Fibroblast of villous mesenchyme (primary cell): ENCODE data around the gene CAMSAP3. TPM values are rescaled to one million over a fixed set of nuclear protein-coding genes. Genes with fewer than 3 reads are reported as not detected.

Experiments
- DNase-seq: peaks from one replicate; pipeline ENCODE4 v3.0.0-alpha.2; 2010; ENCODE audit warnings: low read depth
- H3K4me3 ChIP-seq: 2 replicates; pipeline ENCODE4 v1.5.1; 2011; ENCODE audit warnings: low read depth, mild to moderate bottlenecking, low read length
- total RNA-seq: library from RNA; depleted of rRNA; stranded (reverse); fragments of >200 nt; gene quantifications from 2 replicates; pipeline ENCODE4 v1.2.3, GENCODE V29; 2012
- TF ChIP-seq, protein P1 (sequence below): IDR thresholded peaks from 2 replicates; pipeline ENCODE4 v1.5.1; 2012; ENCODE audit warnings: low read depth, mild to moderate bottlenecking, low read length; ENCODE audit not compliant: insufficient read depth

The CAMSAP3 gene
- total RNA-seq, 1 donor, result not detected

DNA sequence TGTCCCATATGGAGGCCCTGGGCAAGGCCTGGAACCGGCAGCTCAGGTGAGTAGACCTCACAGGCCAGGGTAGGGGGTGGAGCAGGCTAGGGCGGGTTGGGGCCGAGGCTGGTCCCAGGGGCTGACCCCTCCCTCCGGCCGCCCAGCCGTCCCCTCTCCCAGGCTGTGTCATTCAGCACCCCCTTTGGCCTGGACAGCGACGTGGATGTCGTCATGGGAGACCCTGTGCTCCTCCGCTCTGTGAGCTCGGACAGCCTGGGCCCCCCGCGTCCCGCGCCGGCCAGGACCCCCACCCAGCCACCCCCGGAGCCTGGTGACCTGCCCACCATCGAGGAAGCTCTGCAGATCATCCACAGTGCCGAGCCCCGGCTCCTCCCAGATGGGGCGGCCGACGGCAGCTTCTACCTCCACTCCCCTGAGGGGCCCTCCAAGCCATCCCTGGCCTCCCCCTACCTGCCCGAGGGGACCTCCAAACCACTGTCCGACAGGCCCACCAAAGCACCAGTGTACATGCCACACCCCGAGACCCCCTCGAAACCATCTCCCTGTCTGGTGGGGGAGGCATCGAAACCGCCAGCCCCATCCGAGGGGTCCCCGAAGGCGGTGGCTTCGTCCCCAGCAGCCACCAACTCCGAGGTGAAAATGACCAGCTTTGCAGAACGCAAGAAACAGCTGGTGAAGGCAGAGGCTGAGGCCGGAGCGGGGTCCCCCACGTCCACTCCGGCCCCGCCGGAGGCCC lies 16.0 kb downstream of the CAMSAP3 start:
- no peak for DNase-seq
- TF ChIP-seq, protein P1, sequence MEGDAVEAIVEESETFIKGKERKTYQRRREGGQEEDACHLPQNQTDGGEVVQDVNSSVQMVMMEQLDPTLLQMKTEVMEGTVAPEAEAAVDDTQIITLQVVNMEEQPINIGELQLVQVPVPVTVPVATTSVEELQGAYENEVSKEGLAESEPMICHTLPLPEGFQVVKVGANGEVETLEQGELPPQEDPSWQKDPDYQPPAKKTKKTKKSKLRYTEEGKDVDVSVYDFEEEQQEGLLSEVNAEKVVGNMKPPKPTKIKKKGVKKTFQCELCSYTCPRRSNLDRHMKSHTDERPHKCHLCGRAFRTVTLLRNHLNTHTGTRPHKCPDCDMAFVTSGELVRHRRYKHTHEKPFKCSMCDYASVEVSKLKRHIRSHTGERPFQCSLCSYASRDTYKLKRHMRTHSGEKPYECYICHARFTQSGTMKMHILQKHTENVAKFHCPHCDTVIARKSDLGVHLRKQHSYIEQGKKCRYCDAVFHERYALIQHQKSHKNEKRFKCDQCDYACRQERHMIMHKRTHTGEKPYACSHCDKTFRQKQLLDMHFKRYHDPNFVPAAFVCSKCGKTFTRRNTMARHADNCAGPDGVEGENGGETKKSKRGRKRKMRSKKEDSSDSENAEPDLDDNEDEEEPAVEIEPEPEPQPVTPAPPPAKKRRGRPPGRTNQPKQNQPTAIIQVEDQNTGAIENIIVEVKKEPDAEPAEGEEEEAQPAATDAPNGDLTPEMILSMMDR, result no peak

DNA sequence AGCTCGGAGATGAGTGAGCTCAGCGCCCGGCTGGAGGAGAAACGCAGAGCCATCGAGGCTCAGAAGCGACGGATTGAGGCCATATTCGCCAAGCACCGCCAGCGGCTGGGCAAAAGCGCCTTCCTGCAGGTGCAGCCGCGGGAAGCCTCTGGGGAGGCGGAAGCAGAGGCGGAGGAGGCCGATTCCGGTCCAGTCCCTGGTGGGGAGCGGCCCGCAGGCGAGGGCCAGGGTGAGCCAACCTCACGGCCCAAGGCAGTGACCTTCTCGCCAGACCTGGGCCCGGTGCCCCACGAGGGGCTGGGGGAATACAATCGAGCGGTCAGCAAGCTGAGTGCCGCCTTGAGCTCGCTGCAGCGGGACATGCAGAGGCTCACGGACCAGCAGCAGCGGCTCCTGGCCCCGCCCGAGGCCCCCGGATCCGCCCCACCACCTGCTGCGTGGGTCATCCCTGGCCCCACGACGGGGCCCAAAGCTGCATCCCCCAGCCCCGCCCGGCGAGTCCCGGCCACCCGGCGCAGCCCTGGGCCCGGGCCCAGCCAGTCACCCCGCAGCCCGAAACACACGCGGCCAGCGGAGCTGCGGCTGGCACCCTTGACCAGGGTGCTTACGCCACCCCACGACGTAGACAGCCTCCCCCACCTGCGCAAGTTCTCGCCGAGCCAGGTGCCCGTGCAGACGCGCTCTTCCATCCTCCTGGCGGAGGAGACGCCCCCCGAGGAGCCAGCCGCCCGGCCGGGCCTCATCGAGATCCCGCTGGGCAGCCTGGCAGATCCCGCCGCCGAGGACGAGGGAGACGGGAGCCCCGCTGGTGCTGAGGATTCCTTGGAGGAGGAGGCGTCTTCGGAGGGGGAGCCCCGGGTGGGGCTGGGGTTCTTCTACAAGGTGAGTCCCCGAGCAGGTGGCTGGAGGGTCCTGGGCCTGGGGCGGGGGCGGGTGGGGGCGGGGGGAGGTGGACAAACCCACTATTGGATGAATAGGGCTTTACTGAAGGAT lies 16.9 kb downstream of the CAMSAP3 start:
- H3K4me3 ChIP-seq, result no peak overlapping the region
- no peak for DNase-seq
- TF ChIP-seq, protein P1, result no peak

More for the DNA sequence above, 16.0 kb downstream of the CAMSAP3 start:
- H3K4me3 ChIP-seq, result no peak overlapping the region

DNA sequence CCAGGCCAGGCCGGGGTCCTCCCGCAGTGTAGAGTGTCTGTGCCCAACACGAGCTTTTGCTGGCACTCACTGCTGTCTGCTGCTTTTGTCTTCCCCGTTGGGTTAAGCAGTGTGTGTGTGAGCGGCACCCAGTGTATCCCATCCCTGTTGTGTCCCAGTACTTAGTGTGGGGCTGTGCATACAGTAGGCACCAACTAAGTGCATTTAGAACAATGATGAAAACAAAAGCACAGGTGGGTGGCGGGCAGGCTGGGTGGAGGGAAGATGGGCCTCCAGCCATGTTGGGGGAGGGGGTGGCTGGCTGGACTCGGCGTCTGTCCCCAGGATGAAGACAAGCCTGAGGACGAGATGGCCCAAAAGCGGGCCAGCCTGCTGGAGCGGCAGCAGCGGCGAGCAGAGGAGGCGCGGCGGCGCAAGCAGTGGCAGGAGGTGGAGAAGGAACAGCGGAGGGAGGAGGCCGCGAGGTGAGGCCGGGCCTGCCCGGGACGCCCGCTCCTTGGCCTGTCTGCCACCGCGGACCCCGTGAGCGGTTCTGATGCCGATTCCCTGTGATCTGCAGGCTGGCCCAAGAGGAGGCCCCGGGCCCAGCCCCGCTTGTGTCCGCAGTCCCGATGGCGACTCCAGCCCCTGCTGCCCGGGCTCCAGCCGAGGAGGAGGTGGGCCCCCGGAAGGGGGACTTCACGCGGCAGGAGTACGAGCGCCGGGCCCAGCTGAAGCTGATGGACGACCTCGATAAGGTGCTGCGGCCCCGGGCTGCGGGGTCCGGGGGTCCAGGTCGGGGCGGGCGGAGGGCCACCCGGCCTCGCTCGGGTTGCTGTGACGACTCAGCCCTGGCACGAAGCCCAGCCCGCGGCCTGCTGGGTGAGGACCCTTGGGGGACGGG lies 19.4 kb downstream of the CAMSAP3 start:
- no peak for DNase-seq
- TF ChIP-seq, protein P1, result no peak
- H3K4me3 ChIP-seq, result no peak overlapping the region

DNA sequence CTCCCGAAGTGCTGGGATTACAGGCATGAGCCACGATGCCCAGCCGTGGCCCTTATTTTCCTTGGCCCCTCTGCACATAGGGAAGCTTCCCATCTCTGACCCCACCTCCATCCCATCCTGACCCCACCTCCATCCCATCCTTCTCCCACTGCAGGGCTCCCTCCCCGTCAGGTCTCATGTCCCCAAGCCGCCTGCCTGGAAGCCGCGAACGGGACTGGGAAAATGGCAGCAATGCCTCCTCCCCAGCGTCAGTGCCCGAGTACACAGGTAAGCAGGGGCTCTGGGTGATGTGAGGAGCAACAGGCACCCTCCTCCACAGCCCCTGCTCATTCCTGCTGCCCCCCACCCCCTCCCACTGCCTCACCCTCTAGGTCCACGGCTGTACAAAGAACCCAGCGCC lies 21.5 kb downstream of the CAMSAP3 start:
- DNase-seq, result no peak
- no peak overlapping the region for H3K4me3 ChIP-seq
- TF ChIP-seq, protein P1, result no peak

DNA sequence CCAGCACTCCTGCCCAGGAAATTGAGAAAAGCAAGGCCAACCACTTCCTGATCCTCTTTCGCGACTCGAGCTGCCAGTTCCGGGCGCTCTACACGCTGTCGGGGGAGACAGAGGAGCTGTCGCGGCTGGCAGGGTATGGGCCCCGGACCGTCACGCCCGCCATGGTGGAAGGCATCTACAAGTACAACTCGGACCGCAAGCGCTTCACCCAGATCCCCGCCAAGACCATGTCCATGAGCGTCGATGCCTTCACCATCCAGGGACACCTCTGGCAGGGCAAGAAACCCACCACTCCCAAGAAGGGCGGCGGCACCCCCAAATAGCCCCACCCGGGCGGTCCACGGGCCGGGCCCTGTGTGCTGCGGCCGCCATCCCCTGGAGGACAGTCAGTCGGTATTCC lies 22.1 kb downstream of the CAMSAP3 start:
- TF ChIP-seq, protein P1, result no peak
- DNase-seq, result no peak
- H3K4me3 ChIP-seq, result no peak overlapping the region

DNA sequence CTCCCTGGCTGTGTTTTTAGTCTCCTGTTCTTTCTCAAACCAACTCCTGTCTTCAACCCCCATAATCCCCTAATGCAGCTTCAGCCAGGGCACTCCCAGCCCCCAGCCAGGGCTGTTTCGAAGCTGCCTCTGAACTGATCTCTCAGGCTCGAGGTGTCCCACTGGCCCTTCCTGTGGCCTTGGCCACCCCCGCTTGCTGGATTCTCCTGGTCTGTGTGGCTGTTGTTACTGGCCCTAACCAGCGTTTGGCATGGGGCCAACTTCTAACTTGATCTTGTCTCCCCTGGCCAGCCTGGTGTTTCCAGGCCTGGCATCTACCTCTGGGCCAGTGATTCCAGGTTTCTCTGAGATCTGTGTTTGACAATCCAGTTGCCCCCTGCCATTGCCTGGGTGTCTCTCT lies 22.7 kb downstream of the CAMSAP3 start:
- TF ChIP-seq, protein P1, result no peak
- DNase-seq, result no peak
- no peak overlapping the region for H3K4me3 ChIP-seq
